Central memory CD8-positive, alpha-beta T cell (primary cell): ENCODE results near the gene MPG.
A peak's percentile ranks its signal among the peaks of the same experiment; 100 is the strongest.

ENCODE experiments used
- ATAC-seq: fragments of 150-1000 bp; cut with Tn5 transposase; replicated peaks from 2 replicates; pipeline ENCODE4 v1.10.0; 2022; ENCODE audit warnings: mild to moderate bottlenecking, moderate FRiP score, moderate number of reproducible peaks; ENCODE audit not compliant: poor library complexity, severe bottlenecking; ENCODE audit errors: extremely low read depth
- DNase-seq, 2 donors: peaks; one replicate each; pipeline ENCODE4 v3.0.0; 2021; ENCODE audit warnings: low spot score in 2 of 2
- H3K27ac Mint-ChIP-seq: one replicate; pipeline ENCODE4 v1.8.0; 2022; ENCODE audit warnings: low read depth, mild to moderate bottlenecking, moderate library complexity, mixed read lengths
- H3K27me3 Mint-ChIP-seq: one replicate; pipeline ENCODE4 v1.8.0; 2022; ENCODE audit warnings: mixed read lengths
- H3K36me3 Mint-ChIP-seq: one replicate; pipeline ENCODE4 v1.8.0; 2022; ENCODE audit warnings: mild to moderate bottlenecking, moderate library complexity, mixed read lengths; ENCODE audit not compliant: insufficient read depth
- H3K4me1 Mint-ChIP-seq: one replicate; pipeline ENCODE4 v1.8.0; 2022; ENCODE audit warnings: mixed read lengths
- H3K4me3 Mint-ChIP-seq: one replicate; pipeline ENCODE4 v1.8.0; 2022; ENCODE audit warnings: mild to moderate bottlenecking, moderate library complexity, mixed read lengths
- H3K9me3 Mint-ChIP-seq: one replicate; pipeline ENCODE4 v1.8.0; 2022; ENCODE audit warnings: mixed read lengths

Gene MPG

GRCh38 chr16:56231-56927 lies 21.6 kb upstream of the MPG start:
- Mint-ChIP-seq H3K4me3 (peak overlapping the region; percentile 11), H3K36me3 (peaks cover 13% of the 10 kb centered on the region)
- no peak for ATAC-seq

DNA sequence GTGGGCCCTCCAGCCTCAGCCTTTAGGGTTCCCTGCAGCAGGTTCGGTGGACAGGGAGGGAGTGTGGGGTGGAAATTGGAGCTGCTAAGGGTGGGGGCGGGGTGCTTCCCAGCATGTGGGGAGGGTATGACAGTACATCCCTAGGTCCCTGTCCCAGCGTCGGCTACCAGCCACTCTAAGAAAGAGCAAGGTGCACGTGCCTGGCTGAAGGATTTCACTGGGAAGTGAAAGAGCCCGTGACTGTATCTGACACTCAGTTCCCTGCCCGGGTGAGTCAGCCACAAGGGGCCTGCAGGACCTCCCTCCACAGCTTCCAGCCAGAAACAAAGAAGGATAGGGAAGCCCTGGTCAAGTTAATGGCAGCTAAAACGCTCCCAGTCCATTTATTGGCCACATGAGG lies 20.3 kb upstream of the MPG start:
- DNase-seq (no peak), ATAC-seq (no peak)
- no peaks in the 10 kb centered on the region for H3K9me3 Mint-ChIP-seq
- H3K27ac Mint-ChIP-seq: no peak overlapping the region
- peaks cover 17% of the 10 kb centered on the region for H3K4me1 Mint-ChIP-seq
- no peaks in the 10 kb centered on the region for H3K27me3 Mint-ChIP-seq
- H3K4me3 Mint-ChIP-seq: no peak overlapping the region
- H3K36me3 Mint-ChIP-seq: peaks cover 9% of the 10 kb centered on the region

More at GRCh38 chr16:56231-56927, 21.6 kb upstream of the MPG start:
- Mint-ChIP-seq H3K27me3 (no peaks in the 10 kb centered on the region), H3K9me3 (no peaks in the 10 kb centered on the region), H3K4me1 (peaks cover 23% of the 10 kb centered on the region), H3K27ac (no peak overlapping the region)
- DNase-seq: no peak

GRCh38 chr16:58491-59439 lies 19.3 kb upstream of the MPG start:
- Mint-ChIP-seq H3K27me3 (no peaks in the 10 kb centered on the region), H3K4me1 (peaks cover 7% of the 10 kb centered on the region), H3K36me3 (peaks cover 1% of the 10 kb centered on the region), H3K9me3 (no peaks in the 10 kb centered on the region), H3K4me3 (no peak overlapping the region), H3K27ac (no peak overlapping the region)
- ATAC-seq (no peak), DNase-seq (no peak)

DNA sequence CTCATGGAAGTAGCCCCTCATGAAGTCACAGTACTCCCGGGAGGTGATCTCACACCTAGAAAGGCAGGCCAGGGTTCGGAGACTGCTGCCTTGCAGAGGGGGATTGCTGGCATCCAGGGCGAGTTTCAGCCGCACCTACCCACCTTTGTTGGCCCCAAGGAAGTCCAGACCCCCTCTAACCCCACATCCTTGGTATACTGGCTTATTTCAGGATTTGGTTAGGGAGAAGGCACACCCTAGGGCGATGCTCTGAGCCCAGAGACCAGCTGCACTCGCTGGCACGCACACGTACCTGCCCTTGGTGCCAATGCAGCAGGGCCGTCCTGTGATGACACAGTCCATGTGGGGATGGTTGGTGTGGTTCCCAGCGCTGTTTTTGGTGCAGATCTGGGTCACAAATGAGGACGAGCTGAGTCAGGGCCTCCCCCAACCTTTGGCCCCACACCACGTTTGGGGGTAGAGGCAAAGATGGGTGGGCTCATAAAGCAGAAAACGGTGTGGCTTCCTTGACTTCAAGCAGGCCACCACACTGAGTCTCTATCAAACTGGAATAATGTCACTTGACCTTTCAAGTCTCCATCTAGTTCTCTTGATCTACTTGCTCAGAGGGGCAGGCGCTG lies 18.5 kb upstream of the MPG start:
- ATAC-seq: no peak

DNA sequence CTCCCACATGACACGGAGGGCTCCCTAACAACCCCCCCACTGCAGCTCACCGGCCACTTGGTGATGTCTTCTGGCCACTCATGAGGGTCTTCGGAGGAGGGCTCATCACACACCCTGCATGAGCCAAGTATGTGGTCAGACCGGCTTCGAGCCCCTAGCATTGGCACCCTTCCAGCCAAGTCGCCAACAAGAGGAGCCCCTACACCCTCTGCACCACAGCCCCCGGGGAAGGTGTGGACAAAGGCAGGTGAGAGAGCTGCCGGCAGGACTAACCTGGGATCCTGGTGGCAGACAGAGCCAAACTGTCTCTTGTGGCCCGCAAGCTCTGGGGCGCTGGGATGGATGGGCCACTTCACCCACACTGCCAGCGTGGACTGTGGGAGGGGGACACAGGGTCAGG lies 17.9 kb upstream of the MPG start:
- no peaks in the 10 kb centered on the region for H3K9me3 Mint-ChIP-seq
- no peak overlapping the region for H3K27ac Mint-ChIP-seq
- no peaks in the 10 kb centered on the region for H3K27me3 Mint-ChIP-seq
- no peak for ATAC-seq
- H3K36me3 Mint-ChIP-seq: peaks cover 2% of the 10 kb centered on the region
- no peak overlapping the region for H3K4me3 Mint-ChIP-seq
- H3K4me1 Mint-ChIP-seq: peaks cover 6% of the 10 kb centered on the region
- no peak for DNase-seq

More for the DNA sequence above, 18.5 kb upstream of the MPG start:
- Mint-ChIP-seq H3K4me3 (no peak overlapping the region), H3K27ac (no peak overlapping the region), H3K9me3 (no peaks in the 10 kb centered on the region), H3K27me3 (no peaks in the 10 kb centered on the region), H3K36me3 (peaks cover 2% of the 10 kb centered on the region), H3K4me1 (peaks cover 4% of the 10 kb centered on the region)
- no peak for DNase-seq

GRCh38 chr16:60929-61878 lies 16.8 kb upstream of the MPG start:
- Mint-ChIP-seq H3K27ac (no peak overlapping the region), H3K4me3 (no peak overlapping the region), H3K36me3 (peaks cover 2% of the 10 kb centered on the region), H3K9me3 (no peaks in the 10 kb centered on the region), H3K27me3 (no peaks in the 10 kb centered on the region), H3K4me1 (peaks cover 15% of the 10 kb centered on the region)
- ATAC-seq (no peak), DNase-seq (no peak)

DNA sequence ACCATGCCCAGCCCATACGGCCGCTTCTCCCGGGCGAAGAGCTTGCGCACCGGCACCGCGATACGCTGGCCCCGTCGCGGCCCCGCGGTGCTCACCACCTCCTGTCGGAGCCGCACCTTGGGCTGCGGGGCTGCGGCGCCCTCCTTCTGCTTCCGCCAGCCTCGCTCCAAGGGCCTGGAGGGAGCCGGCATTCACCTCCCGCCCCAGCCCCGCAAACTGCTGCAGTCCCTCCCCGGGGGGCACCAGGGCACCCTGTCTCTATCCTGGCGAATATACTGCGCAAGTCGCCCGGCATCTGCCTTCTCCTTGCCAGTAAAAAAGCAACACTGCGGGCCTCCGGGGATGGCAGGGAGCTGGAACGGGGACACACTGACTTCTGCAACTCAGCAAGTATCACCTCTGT lies 16.1 kb upstream of the MPG start:
- no peak for ATAC-seq
- peaks cover 2% of the 10 kb centered on the region for H3K36me3 Mint-ChIP-seq
- DNase-seq: no peak
- no peak overlapping the region for H3K27ac Mint-ChIP-seq
- peaks cover 15% of the 10 kb centered on the region for H3K4me1 Mint-ChIP-seq
- H3K4me3 Mint-ChIP-seq: no peak overlapping the region
- no peaks in the 10 kb centered on the region for H3K27me3 Mint-ChIP-seq
- no peaks in the 10 kb centered on the region for H3K9me3 Mint-ChIP-seq

DNA sequence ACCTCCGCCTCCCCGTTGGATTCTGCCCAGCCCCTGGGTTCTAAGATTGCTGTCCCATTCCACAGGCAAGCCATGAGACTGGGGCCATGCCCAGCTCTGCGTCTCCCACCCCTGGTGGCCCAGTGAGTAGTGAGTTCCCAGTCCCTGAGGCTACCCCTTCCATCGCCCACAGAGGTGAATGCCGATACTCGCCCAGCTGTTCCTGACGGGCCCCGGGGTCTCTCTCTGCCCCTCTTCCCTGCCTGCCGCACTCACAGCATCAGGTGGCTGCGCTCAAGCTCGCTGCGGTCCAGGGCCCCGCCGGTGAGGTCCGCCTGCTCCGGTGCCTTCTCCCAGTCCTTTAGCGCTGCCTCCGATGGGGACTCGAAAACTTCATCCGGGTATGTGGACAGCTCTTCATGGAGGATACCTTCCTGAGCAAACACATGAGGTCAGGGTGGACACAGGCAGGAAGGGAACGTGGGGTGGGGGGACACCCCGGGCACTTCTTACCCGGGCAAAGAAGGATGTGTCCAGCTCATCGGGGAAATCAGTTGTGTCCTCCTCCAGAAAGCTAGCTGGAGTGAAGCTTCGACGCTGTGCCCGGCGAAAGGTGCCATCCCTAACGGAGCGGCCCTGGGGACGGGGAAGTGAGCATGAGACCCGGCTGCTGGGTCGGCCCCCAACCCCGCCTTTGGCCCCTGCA lies 15.6 kb upstream of the MPG start:
- peaks cover 15% of the 10 kb centered on the region for H3K4me1 Mint-ChIP-seq
- DNase-seq: no peak
- H3K27me3 Mint-ChIP-seq: peaks cover 4% of the 10 kb centered on the region
- no peak overlapping the region for H3K27ac Mint-ChIP-seq
- peaks cover 2% of the 10 kb centered on the region for H3K36me3 Mint-ChIP-seq
- H3K9me3 Mint-ChIP-seq: no peaks in the 10 kb centered on the region
- H3K4me3 Mint-ChIP-seq: no peak overlapping the region
- no peak for ATAC-seq

DNA sequence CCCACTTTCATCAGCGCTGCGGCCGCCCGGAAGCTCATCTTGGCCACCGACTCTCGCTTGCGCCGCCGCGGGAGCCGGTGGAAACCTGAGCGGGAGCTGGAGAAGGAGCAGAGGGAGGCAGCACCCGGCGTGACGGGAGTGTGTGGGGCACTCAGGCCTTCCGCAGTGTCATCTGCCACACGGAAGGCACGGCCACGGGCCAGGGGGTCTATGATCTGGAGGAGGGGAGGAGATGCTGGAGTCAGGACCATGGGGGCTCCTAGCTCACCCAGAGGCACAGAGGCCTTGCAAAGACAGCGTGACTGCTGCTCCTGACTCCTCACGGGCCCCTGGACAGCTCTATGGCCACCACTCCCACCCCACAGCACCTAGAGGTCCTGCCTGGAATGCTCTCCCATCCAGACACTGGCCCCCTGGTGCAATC lies 15.0 kb upstream of the MPG start:
- DNase-seq (no peak), ATAC-seq (no peak)
- H3K36me3 Mint-ChIP-seq: peaks cover 2% of the 10 kb centered on the region
- no peak overlapping the region for H3K27ac Mint-ChIP-seq
- H3K4me1 Mint-ChIP-seq: peaks cover 15% of the 10 kb centered on the region
- H3K4me3 Mint-ChIP-seq: no peak overlapping the region
- peaks cover 8% of the 10 kb centered on the region for H3K27me3 Mint-ChIP-seq
- no peaks in the 10 kb centered on the region for H3K9me3 Mint-ChIP-seq

- H3K27me3 Mint-ChIP-seq: peaks cover 8% of the 10 kb centered on the region
Observed at GRCh38 chr16:63466-63865, 14.6 kb upstream of the MPG start.

GRCh38 chr16:63998-64913 lies 13.8 kb upstream of the MPG start:
- Mint-ChIP-seq H3K4me3 (no peak overlapping the region), H3K36me3 (peaks cover 2% of the 10 kb centered on the region), H3K27ac (no peak overlapping the region)

More at GRCh38 chr16:63466-63865, 14.6 kb upstream of the MPG start:
- Mint-ChIP-seq H3K4me3 (no peak overlapping the region), H3K4me1 (peaks cover 11% of the 10 kb centered on the region), H3K27ac (no peak overlapping the region), H3K36me3 (peaks cover 2% of the 10 kb centered on the region), H3K9me3 (no peaks in the 10 kb centered on the region)
- ATAC-seq (no peak), DNase-seq (no peak)

More at GRCh38 chr16:63998-64913, 13.8 kb upstream of the MPG start:
- H3K4me1 Mint-ChIP-seq: peaks cover 10% of the 10 kb centered on the region
- no peak for ATAC-seq
- H3K27me3 Mint-ChIP-seq: peaks cover 8% of the 10 kb centered on the region
- no peak for DNase-seq
- H3K9me3 Mint-ChIP-seq: no peaks in the 10 kb centered on the region
